ENCODE measurements around the gene ZC3H14. TPM values are rescaled to one million over a fixed set of nuclear protein-coding genes. Genes with fewer than 3 reads are reported as not detected.

Gene ZC3H14
- total RNA-seq, 1 experiment from 2014 or later: 66.2 TPM

DNA sequence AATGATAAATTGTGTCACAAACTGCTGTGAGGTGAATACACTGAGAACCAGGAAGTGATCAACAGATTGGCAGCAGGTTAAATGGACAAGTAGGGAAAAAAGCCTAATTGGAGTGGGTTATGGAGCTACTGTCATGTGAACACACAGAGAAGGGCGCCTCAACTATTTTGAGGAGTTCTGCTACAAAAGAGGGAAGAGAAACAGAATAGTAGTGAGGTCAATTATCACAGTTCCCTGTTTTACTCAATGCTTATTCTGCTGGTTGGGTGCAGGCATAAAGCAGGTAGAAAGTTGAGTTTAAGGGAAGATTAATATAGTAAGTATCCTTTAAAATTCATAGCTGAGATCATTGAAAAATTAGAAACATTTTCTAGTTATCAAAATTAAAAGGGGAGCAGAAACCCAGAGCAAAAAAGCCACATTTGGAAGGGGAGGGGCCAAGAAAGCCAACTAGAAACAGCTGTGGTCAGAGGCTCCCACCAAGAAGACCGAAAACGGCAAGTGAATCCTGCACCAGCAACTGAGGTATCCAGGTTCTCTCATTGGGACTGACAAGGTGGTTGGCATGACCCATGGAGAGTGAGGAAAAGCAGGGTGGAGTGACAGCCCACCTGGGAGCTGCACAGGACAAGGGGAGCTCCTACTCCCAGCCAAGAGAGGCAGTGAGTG lies 105.7 kb downstream of the ZC3H14 start:
- Histone ChIP-seq H3K79me2 (ENCODE audit: insufficient read depth, low read length) (no peaks in the 10 kb centered on the region), H3K4me3 (replicated peaks in 1 of 2; ENCODE audit: low read depth in 1 of 2, low read length in 2 of 2) (no peak overlapping the region), H3K9me2 (ENCODE audit: insufficient read depth) (no peaks in the 10 kb centered on the region), H3K9ac (ENCODE audit: low read length) (no peak overlapping the region), H3K27ac (ENCODE audit: low read depth, low read length) (no peak overlapping the region), H3K9me3 (ENCODE audit: control insufficient read depth in 1 of 2, insufficient read depth in 1 of 2, low read depth in 1 of 2, low read length in 2 of 2) (no peaks in the 10 kb centered on the region), H3K36me3 (ENCODE audit: control insufficient read depth in 1 of 2, insufficient read depth in 2 of 2, low read length in 2 of 2) (no peaks in the 10 kb centered on the region), H2AFZ (ENCODE audit: low read depth, low read length, poor library complexity, severe bottlenecking) (no peak overlapping the region), H4K20me1 (ENCODE audit: insufficient read depth) (no peaks in the 10 kb centered on the region), H3K27me3 (ENCODE audit: insufficient read depth, low read length) (no peaks in the 10 kb centered on the region), H3K4me1 (ENCODE audit: control insufficient read depth in 1 of 2, insufficient read depth in 2 of 2, low read length in 2 of 2) (no peaks in the 10 kb centered on the region), H3K4me2 (ENCODE audit: low read length) (no peak overlapping the region)
- intact Hi-C loops (cut with micrococcal nuclease): loop anchor here (5.0 kb wide), 1 partner anchor 1249 kb away; no protein-coding TSS in a partner anchor
- ATAC-seq (no peak), DNase-seq (ENCODE audit: low read depth, low spot score) (no peak)
- TF ChIP-seq ELF1 (IDR thresholded peaks at IDR 0.05; ENCODE audit: borderline replicate concordance, low read depth) (no peak), SIN3A (IDR thresholded peaks at IDR 0.05; ENCODE audit: low read depth) (no peak), YY1 (IDR thresholded peaks at IDR 0.05; ENCODE audit: extremely low read depth, insufficient replicate concordance, low read depth, low read length) (no peak), EGR1 (IDR thresholded peaks at IDR 0.05; ENCODE audit: low read depth) (no peak), SP1 (IDR thresholded peaks at IDR 0.05; ENCODE audit: low read depth) (no peak), ZNF274 (IDR thresholded peaks at IDR 0.05; ENCODE audit: low read depth, low read length) (no peak), RAD21 (IDR thresholded peaks at IDR 0.05; ENCODE audit: low read depth) (no peak), EZH2 (IDR thresholded peaks at IDR 0.05) (no peak), POLR2A (IDR thresholded peaks at IDR 0.05; ENCODE audit: borderline replicate concordance, extremely low read depth, insufficient read depth, insufficient read length) (no peak), TCF7L2 (IDR thresholded peaks at IDR 0.05; ENCODE audit: borderline replicate concordance, extremely low read depth, insufficient read depth, insufficient read length) (no peak)
- TF ChIP-seq, protein P1, sequence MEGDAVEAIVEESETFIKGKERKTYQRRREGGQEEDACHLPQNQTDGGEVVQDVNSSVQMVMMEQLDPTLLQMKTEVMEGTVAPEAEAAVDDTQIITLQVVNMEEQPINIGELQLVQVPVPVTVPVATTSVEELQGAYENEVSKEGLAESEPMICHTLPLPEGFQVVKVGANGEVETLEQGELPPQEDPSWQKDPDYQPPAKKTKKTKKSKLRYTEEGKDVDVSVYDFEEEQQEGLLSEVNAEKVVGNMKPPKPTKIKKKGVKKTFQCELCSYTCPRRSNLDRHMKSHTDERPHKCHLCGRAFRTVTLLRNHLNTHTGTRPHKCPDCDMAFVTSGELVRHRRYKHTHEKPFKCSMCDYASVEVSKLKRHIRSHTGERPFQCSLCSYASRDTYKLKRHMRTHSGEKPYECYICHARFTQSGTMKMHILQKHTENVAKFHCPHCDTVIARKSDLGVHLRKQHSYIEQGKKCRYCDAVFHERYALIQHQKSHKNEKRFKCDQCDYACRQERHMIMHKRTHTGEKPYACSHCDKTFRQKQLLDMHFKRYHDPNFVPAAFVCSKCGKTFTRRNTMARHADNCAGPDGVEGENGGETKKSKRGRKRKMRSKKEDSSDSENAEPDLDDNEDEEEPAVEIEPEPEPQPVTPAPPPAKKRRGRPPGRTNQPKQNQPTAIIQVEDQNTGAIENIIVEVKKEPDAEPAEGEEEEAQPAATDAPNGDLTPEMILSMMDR (IDR thresholded peaks at IDR 0.05 in 2 of 3, conservative IDR thresholded peaks at IDR 0.05 in 1 of 3; ENCODE audit: borderline replicate concordance in 1 of 3, insufficient read depth in 1 of 3, low read depth in 2 of 3, low read length in 2 of 3): no peak
- TF ChIP-seq, protein P2, sequence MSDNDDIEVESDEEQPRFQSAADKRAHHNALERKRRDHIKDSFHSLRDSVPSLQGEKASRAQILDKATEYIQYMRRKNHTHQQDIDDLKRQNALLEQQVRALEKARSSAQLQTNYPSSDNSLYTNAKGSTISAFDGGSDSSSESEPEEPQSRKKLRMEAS (IDR thresholded peaks at IDR 0.05): no peak
- RAD21 ChIA-PET (ENCODE audit: low non-redundant PET in 1 of 2, low total read pairs in 2 of 2, uncharacterized antibody in 2 of 2, unreplicated experiment in 2 of 2): no interaction called here
- POLR2A ChIA-PET: no interaction called here
- CTCF ChIA-PET: interaction anchor here (1.8 kb wide), 1 partner anchor 199 kb away, joined by 18 read pairs; no protein-coding TSS in a partner anchor
- BruUV-seq (replicated peaks): no TSS peak
